MM.1S (cell line): Measurements from ENCODE around the gene ATP8A1.

Source experiments
- DNase-seq: peaks from one replicate; pipeline ENCODE4 v3.0.0-alpha.2; 2015
- H2AFZ ChIP-seq: fragments of 300-600 bp; sonication (generic); 2 replicates; pipeline ENCODE4 v1.6.0; 2016; ENCODE audit warnings: antibody characterized with exemption, low read length
- H3F3A ChIP-seq: fragments of 300-600 bp; sonication (generic); 2 replicates; pipeline ENCODE4 v1.6.1; 2016; ENCODE audit warnings: mild to moderate bottlenecking, antibody characterized with exemption, low read length, moderate library complexity, mixed read lengths; ENCODE audit not compliant: insufficient read depth
- H3K27ac ChIP-seq: fragments of 300-600 bp; sonication (generic); 2 replicates; pipeline ENCODE4 v1.5.1; 2016; ENCODE audit warnings: mild to moderate bottlenecking, low read length
- H3K27me3 ChIP-seq: fragments of 300-600 bp; sonication (generic); replicated peaks from 2 replicates; pipeline ENCODE4 v1.6.0; 2016; ENCODE audit warnings: low read length; ENCODE audit not compliant: insufficient read depth
- H3K36me3 ChIP-seq: fragments of 300-600 bp; sonication (generic); replicated peaks from 2 replicates; pipeline ENCODE4 v1.6.1; 2016; ENCODE audit warnings: mild to moderate bottlenecking, low read length, mixed read lengths; ENCODE audit not compliant: insufficient read depth
- H3K4me1 ChIP-seq: fragments of 300-600 bp; sonication (generic); 2 replicates; pipeline ENCODE4 v1.6.1; 2016; ENCODE audit warnings: low read length, mixed read lengths
- H3K4me2 ChIP-seq: fragments of 300-600 bp; sonication (generic); 2 replicates; pipeline ENCODE4 v1.6.0; 2016; ENCODE audit warnings: low read depth, low read length
- H3K4me3 ChIP-seq: fragments of 300-600 bp; sonication (generic); 2 replicates; pipeline ENCODE4 v1.5.1; 2016; ENCODE audit warnings: low read length, mixed read lengths
- H3K79me2 ChIP-seq: fragments of 300-600 bp; sonication (generic); 2 replicates; pipeline ENCODE4 v1.6.1; 2016; ENCODE audit warnings: mixed run types, low read length, mixed read lengths
- H3K9ac ChIP-seq: fragments of 300-600 bp; sonication (generic); 2 replicates; pipeline ENCODE4 v1.6.1; 2016; ENCODE audit warnings: low read length, mixed read lengths
- H3K9me2 ChIP-seq: fragments of 300-600 bp; sonication (generic); replicated peaks from 2 replicates; pipeline ENCODE4 v1.6.1; 2016; ENCODE audit warnings: mild to moderate bottlenecking, low read length, mixed read lengths; ENCODE audit not compliant: insufficient read depth
- H3K9me3 ChIP-seq: fragments of 300-600 bp; sonication (generic); replicated peaks from 2 replicates; pipeline ENCODE4 v1.6.1; 2016; ENCODE audit warnings: mild to moderate bottlenecking, low read length, mixed read lengths; ENCODE audit not compliant: insufficient read depth
- H4K20me1 ChIP-seq: fragments of 300-600 bp; sonication (generic); 2 replicates; pipeline ENCODE4 v1.6.1; 2016; ENCODE audit warnings: mild to moderate bottlenecking, low read length, moderate library complexity, mixed read lengths; ENCODE audit not compliant: insufficient read depth
- EZH2 ChIP-seq: fragments of 300-600 bp; sonication (generic); optimal IDR thresholded peaks from 2 replicates; pipeline ENCODE3; 2017; ENCODE audit warnings: low read depth, mild to moderate bottlenecking, antibody characterized with exemption, low read length, mixed read lengths
- EZH2phosphoT487 ChIP-seq: fragments of 300-600 bp; sonication (generic); IDR thresholded peaks from 2 replicates; pipeline ENCODE4 v1.6.1; 2018; ENCODE audit warnings: antibody characterized with exemption, low read length
- TF ChIP-seq, protein P1 (sequence below): fragments of 300-600 bp; sonication (generic); IDR thresholded peaks from 2 replicates; pipeline ENCODE4 v1.5.1; 2016; ENCODE audit warnings: antibody characterized with exemption, low read length, mixed read lengths

ATP8A1 gene

GRCh38 chr4:42483426-42484379 lies 173.2 kb downstream of the ATP8A1 start:
- H3K27ac ChIP-seq, result no peak overlapping the region
- TF ChIP-seq, protein P1, sequence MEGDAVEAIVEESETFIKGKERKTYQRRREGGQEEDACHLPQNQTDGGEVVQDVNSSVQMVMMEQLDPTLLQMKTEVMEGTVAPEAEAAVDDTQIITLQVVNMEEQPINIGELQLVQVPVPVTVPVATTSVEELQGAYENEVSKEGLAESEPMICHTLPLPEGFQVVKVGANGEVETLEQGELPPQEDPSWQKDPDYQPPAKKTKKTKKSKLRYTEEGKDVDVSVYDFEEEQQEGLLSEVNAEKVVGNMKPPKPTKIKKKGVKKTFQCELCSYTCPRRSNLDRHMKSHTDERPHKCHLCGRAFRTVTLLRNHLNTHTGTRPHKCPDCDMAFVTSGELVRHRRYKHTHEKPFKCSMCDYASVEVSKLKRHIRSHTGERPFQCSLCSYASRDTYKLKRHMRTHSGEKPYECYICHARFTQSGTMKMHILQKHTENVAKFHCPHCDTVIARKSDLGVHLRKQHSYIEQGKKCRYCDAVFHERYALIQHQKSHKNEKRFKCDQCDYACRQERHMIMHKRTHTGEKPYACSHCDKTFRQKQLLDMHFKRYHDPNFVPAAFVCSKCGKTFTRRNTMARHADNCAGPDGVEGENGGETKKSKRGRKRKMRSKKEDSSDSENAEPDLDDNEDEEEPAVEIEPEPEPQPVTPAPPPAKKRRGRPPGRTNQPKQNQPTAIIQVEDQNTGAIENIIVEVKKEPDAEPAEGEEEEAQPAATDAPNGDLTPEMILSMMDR, result no peak
- TF ChIP-seq EZH2phosphoT487 (no peak), EZH2 (no peak)
- no peaks in the 10 kb centered on the region for H3K36me3 ChIP-seq
- peaks cover 12% of the 10 kb centered on the region for H3F3A ChIP-seq
- H3K27me3 ChIP-seq, result no peaks in the 10 kb centered on the region
- H3K79me2 ChIP-seq, result no peaks in the 10 kb centered on the region
- DNase-seq, result no peak
- no peaks in the 10 kb centered on the region; the same call in 1 of the 2 replicates for H4K20me1 ChIP-seq
- no peaks in the 10 kb centered on the region for H3K9me2 ChIP-seq
- no peak overlapping the region for H3K9ac ChIP-seq
- H3K9me3 ChIP-seq, result no peaks in the 10 kb centered on the region
- H3K4me3 ChIP-seq, result no peak overlapping the region
- no peak overlapping the region for H2AFZ ChIP-seq
- peaks cover 10% of the 10 kb centered on the region for H3K4me1 ChIP-seq
- no peak overlapping the region for H3K4me2 ChIP-seq

GRCh38 chr4:42482516-42483327 lies 174.2 kb downstream of the ATP8A1 start:
- TF ChIP-seq, protein P1, result no peak
- H3K36me3 ChIP-seq, result no peaks in the 10 kb centered on the region
- no peak for DNase-seq
- no peak overlapping the region for H3K27ac ChIP-seq
- no peaks in the 10 kb centered on the region for H3K27me3 ChIP-seq
- peaks cover 2% of the 10 kb centered on the region for H3F3A ChIP-seq
- H4K20me1 ChIP-seq, result no peaks in the 10 kb centered on the region; the same call in 1 of the 2 replicates
- no peak overlapping the region for H3K4me3 ChIP-seq
- no peaks in the 10 kb centered on the region for H3K79me2 ChIP-seq
- no peaks in the 10 kb centered on the region for H3K9me2 ChIP-seq
- no peak overlapping the region for H2AFZ ChIP-seq
- no peaks in the 10 kb centered on the region for H3K9me3 ChIP-seq
- no peak overlapping the region for H3K4me2 ChIP-seq
- peaks cover 3% of the 10 kb centered on the region for H3K4me1 ChIP-seq
- no peak overlapping the region for H3K9ac ChIP-seq

DNA sequence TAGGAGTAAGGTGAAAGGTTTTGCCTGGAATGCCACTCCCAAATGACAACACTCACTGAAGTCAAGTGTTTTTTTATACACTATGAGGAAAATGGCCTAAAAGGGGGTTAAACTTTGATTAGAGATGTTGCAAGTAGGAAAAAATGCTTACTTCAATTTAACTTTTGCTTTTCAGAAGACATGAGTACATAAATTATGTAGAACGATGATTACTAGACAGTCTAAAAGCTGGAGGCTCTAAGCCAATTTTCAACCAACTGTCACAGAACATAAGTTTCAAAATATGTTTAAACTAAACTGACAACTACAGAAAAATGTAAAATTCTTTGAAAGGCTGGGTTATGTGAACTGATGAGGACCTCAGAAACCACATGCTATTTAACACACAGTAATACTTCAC lies 176.2 kb downstream of the ATP8A1 start:
- Histone ChIP-seq H3K27me3 (no peaks in the 10 kb centered on the region), H3K9me2 (no peaks in the 10 kb centered on the region), H3K4me1 (no peaks in the 10 kb centered on the region), H4K20me1 (no peaks in the 10 kb centered on the region), H3K4me3 (no peak overlapping the region), H2AFZ (no peak overlapping the region), H3K27ac (no peak overlapping the region), H3K9me3 (no peaks in the 10 kb centered on the region), H3K79me2 (no peaks in the 10 kb centered on the region), H3F3A (no peaks in the 10 kb centered on the region), H3K9ac (no peak overlapping the region), H3K4me2 (no peak overlapping the region), H3K36me3 (no peaks in the 10 kb centered on the region)
- no peak for TF ChIP-seq EZH2
- DNase-seq, result no peak
